Testis (tissue), 2 donors: ENCODE measurements around the gene ITCH.

Experiments used
- CTCF ChIP-seq, 3 experiments: fragments of 450-650 bp in 2 of 3; fragments of 200-600 bp in 1 of 3; sonication (generic) in 1 of 3; IDR thresholded peaks; one replicate each; pipeline ENCODE4 v1.5.1; 2016 to 2019; ENCODE audit warnings: antibody characterized with exemption in 3 of 3, mild to moderate bottlenecking in 2 of 3, moderate library complexity in 1 of 3
- POLR2A ChIP-seq: fragments of 450-650 bp; IDR thresholded peaks from one replicate; pipeline ENCODE4 v1.6.1; 2017; ENCODE audit warnings: antibody characterized with exemption, mild to moderate bottlenecking, moderate library complexity

GRCh38 chr20:34525709-34526416 is 162.8 kb downstream of the ITCH start:
- TF ChIP-seq CTCF (IDR thresholded peaks at IDR 0.05) (no peak), POLR2A (no peak)
